Bone marrow (tissue), 2 donors: ENCODE measurements around the gene CYP2E1.
"Not testable (repeated sequence)": the region's sequence is repeated elsewhere in the genome, so short reads cannot be mapped to it uniquely, and the experiment has no call there.

Source experiments
- DNase-seq, 2 donors: peaks; one replicate each; lab custom pipeline; 2025; lab: John Stamatoyannopoulos, UW

CYP2E1 gene

DNA sequence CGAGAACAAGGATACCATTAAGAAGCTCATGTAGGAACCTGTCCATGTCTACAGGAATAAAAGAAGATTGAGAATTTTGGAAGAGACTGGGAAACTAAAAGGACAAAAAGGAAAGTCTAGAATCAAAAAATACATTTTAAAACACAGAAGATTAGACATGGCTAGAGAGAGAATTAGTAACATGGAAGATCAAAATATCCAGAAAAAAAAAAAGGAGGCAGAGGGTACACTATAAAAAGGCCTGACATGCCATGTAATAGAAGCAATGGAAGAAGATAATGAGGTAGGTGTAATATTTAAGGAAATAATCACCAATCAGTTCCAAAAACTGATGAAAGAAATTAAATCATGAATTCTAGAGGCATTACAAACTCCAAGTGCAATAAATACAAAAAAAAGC lies 46.3 kb downstream of the CYP2E1 start:
- DNase-seq: not testable (repeated sequence)

DNA sequence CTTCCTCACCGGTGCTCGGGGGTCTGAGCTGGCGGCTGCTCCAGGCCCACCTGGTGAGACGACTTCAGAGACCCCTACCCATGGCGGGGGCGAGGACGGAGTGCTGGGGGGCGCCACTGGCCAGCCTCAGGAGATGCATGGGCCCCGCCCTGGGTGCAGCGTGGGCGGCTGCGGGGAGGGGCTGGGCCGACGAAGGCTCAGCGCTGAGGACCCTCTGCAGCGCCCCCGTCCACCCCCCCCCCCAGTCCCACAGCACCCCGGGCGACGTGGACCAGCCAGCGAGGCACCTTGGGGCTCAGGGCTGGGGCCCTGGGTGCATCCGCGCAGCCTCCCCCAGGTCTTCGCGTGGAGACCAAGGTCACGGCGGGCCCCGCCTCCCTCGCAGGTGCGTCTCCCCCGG lies 49.9 kb downstream of the CYP2E1 start:
- not testable (repeated sequence) for DNase-seq
